OCI-LY1 (cell line): ENCODE results near the gene SEC23IP.

Source experiments
- H2AFZ ChIP-seq: fragments of 200-600 bp; sonication (generic), shearing (Covaris generic); 2 replicates; pipeline ENCODE4 v1.6.0; 2014; ENCODE audit warnings: antibody characterized with exemption, mild to moderate bottlenecking, low read length
- H3F3A ChIP-seq: fragments of 200-600 bp; sonication (generic), shearing (Covaris generic); 2 replicates; pipeline ENCODE4 v1.6.0; 2014; ENCODE audit warnings: mild to moderate bottlenecking, antibody characterized with exemption, low read length, moderate library complexity; ENCODE audit not compliant: insufficient read depth
- H3K27ac ChIP-seq: fragments of 200-600 bp; sonication (generic); 2 replicates; pipeline ENCODE4 v1.5.1; 2014; ENCODE audit warnings: low read length, mixed run types, mild to moderate bottlenecking, low read depth; ENCODE audit not compliant: poor library complexity, severe bottlenecking
- H3K27me3 ChIP-seq: fragments of 200-600 bp; sonication (generic); 2 replicates; pipeline ENCODE4 v1.6.0; 2014; ENCODE audit warnings: antibody characterized with exemption, mild to moderate bottlenecking, low read length, moderate library complexity; ENCODE audit not compliant: insufficient read depth
- H3K36me3 ChIP-seq: fragments of 200-600 bp; sonication (generic); 2 replicates; pipeline ENCODE4 v1.6.1; 2014; ENCODE audit warnings: mild to moderate bottlenecking, antibody characterized with exemption, low read length, moderate library complexity, mixed read lengths; ENCODE audit not compliant: insufficient read depth
- H3K4me1 ChIP-seq: fragments of 200-600 bp; sonication (generic); 2 replicates; pipeline ENCODE4 v1.5.1; 2014; ENCODE audit warnings: mild to moderate bottlenecking, low read length, moderate library complexity; ENCODE audit not compliant: insufficient read depth, severe bottlenecking
- H3K4me2 ChIP-seq: fragments of 200-600 bp; sonication (generic), shearing (Covaris generic); 2 replicates; pipeline ENCODE4 v1.6.1; 2014; ENCODE audit warnings: low read length
- H3K4me3 ChIP-seq: fragments of 200-600 bp; sonication (generic); 2 replicates; pipeline ENCODE4 v1.5.1; 2014; ENCODE audit warnings: low read length, low read depth, mild to moderate bottlenecking, mixed read lengths; ENCODE audit not compliant: poor library complexity, severe bottlenecking
- H3K79me2 ChIP-seq: fragments of 200-600 bp; shearing (Covaris generic); 2 replicates; pipeline ENCODE4 v1.6.1; 2016; ENCODE audit warnings: mixed run types, low read length, mixed read lengths; ENCODE audit not compliant: insufficient read depth
- H3K9ac ChIP-seq: fragments of 200-600 bp; sonication (generic), shearing (Covaris generic); 2 replicates; pipeline ENCODE4 v1.6.1; 2014; ENCODE audit warnings: mild to moderate bottlenecking, low read length, mixed read lengths
- H3K9me2 ChIP-seq: fragments of 200-600 bp; sonication (generic), shearing (Covaris generic); 2 replicates; pipeline ENCODE4 v1.6.1; 2014; ENCODE audit warnings: low read depth, mild to moderate bottlenecking, low read length, mixed read lengths
- H3K9me3 ChIP-seq: fragments of 200-600 bp; shearing (Covaris generic); 2 replicates; pipeline ENCODE4 v1.6.1; 2014; ENCODE audit warnings: low read length, mixed read lengths
- H4K20me1 ChIP-seq: fragments of 200-600 bp; sonication (generic), shearing (Covaris generic); 2 replicates; pipeline ENCODE4 v1.6.0; 2016; ENCODE audit warnings: mild to moderate bottlenecking, low read length; ENCODE audit not compliant: insufficient read depth
- EZH2 ChIP-seq: fragments of 200-600 bp; sonication (generic), shearing (Covaris generic); IDR thresholded peaks from 2 replicates; pipeline ENCODE4 v1.8.0; 2017; ENCODE audit warnings: borderline replicate concordance, mixed run types, mild to moderate bottlenecking, antibody characterized with exemption, low read length, moderate library complexity, mixed read lengths
- TF ChIP-seq, protein P1 (sequence below): fragments of 200-600 bp; sonication (generic), shearing (Covaris generic); IDR thresholded peaks from 2 replicates; pipeline ENCODE4 v1.5.1; 2017; ENCODE audit warnings: mild to moderate bottlenecking, antibody characterized with exemption, low read length, moderate library complexity, mixed read lengths

Gene SEC23IP

DNA sequence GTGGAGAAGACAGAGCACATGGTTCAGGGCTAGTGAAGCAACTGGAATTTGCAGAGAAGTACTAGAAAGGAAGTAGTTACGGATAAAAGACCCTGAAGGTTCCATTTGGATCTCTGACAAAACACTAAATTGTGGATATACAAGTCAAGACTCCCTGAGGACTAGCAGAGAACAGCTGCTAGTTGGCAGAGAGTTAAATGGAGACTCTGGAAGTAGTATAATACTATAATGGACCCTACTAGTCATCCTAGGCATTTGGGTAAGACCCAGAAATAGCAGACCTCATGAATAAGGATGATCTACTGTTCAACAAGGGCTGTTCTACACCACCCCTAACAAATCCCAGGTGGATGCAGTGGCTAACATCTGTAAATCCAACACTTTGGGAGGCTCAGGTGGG lies 39.0 kb upstream of the SEC23IP start:
- peaks cover 77% of the 10 kb centered on the region for H3K36me3 ChIP-seq

DNA sequence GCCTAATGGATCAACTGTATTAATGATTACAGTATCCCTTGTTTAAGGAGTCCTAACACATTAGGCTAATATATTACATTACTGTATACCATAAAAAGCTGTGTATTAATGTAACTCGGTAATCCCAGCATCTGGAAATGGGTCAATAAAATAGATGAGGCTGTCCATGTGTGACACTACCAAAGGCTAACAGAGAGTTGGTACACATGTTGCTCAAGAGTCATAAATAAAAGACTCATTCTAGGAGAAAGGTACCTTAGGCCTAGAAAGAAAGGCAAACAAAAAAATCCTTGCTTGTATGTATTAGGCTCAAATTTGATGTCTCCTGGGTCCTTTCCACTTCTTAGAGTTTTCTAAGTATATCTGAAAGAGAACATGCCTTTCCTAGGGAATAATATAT lies 34.5 kb upstream of the SEC23IP start:
- H3K79me2 ChIP-seq: peaks cover 43% of the 10 kb centered on the region
- TF ChIP-seq, protein P1, sequence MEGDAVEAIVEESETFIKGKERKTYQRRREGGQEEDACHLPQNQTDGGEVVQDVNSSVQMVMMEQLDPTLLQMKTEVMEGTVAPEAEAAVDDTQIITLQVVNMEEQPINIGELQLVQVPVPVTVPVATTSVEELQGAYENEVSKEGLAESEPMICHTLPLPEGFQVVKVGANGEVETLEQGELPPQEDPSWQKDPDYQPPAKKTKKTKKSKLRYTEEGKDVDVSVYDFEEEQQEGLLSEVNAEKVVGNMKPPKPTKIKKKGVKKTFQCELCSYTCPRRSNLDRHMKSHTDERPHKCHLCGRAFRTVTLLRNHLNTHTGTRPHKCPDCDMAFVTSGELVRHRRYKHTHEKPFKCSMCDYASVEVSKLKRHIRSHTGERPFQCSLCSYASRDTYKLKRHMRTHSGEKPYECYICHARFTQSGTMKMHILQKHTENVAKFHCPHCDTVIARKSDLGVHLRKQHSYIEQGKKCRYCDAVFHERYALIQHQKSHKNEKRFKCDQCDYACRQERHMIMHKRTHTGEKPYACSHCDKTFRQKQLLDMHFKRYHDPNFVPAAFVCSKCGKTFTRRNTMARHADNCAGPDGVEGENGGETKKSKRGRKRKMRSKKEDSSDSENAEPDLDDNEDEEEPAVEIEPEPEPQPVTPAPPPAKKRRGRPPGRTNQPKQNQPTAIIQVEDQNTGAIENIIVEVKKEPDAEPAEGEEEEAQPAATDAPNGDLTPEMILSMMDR: no peak
- no peak for TF ChIP-seq EZH2
- H3K27ac ChIP-seq: no peak overlapping the region
- H2AFZ ChIP-seq: no peak overlapping the region
- peaks cover 6% of the 10 kb centered on the region; the same call in 1 of the 2 replicates for H3F3A ChIP-seq
- no peaks in the 10 kb centered on the region for H3K9me2 ChIP-seq
- H3K27me3 ChIP-seq: no peaks in the 10 kb centered on the region
- H3K4me2 ChIP-seq: no peak overlapping the region
- peaks cover 3% of the 10 kb centered on the region; the same call in 1 of the 2 replicates for H4K20me1 ChIP-seq
- peaks cover 29% of the 10 kb centered on the region for H3K4me1 ChIP-seq
- H3K4me3 ChIP-seq: no peak overlapping the region
- peaks cover 51% of the 10 kb centered on the region for H3K36me3 ChIP-seq
- no peak overlapping the region for H3K9ac ChIP-seq
- no peaks in the 10 kb centered on the region for H3K9me3 ChIP-seq

More for the DNA sequence above, 39.0 kb upstream of the SEC23IP start:
- Histone ChIP-seq H3K27me3 (no peaks in the 10 kb centered on the region), H3K9me2 (no peaks in the 10 kb centered on the region), H3K4me3 (no peak overlapping the region), H3K27ac (no peak overlapping the region), H3K9ac (no peak overlapping the region), H3K4me2 (no peak overlapping the region), H3K79me2 (no peaks in the 10 kb centered on the region; the same call in none of the 2 replicates), H3K9me3 (no peaks in the 10 kb centered on the region), H2AFZ (no peak overlapping the region), H3F3A (no peaks in the 10 kb centered on the region; the same call in 1 of the 2 replicates), H3K4me1 (no peaks in the 10 kb centered on the region), H4K20me1 (no peaks in the 10 kb centered on the region; the same call in 1 of the 2 replicates)
- no peak for TF ChIP-seq EZH2
- TF ChIP-seq, protein P1: no peak

DNA sequence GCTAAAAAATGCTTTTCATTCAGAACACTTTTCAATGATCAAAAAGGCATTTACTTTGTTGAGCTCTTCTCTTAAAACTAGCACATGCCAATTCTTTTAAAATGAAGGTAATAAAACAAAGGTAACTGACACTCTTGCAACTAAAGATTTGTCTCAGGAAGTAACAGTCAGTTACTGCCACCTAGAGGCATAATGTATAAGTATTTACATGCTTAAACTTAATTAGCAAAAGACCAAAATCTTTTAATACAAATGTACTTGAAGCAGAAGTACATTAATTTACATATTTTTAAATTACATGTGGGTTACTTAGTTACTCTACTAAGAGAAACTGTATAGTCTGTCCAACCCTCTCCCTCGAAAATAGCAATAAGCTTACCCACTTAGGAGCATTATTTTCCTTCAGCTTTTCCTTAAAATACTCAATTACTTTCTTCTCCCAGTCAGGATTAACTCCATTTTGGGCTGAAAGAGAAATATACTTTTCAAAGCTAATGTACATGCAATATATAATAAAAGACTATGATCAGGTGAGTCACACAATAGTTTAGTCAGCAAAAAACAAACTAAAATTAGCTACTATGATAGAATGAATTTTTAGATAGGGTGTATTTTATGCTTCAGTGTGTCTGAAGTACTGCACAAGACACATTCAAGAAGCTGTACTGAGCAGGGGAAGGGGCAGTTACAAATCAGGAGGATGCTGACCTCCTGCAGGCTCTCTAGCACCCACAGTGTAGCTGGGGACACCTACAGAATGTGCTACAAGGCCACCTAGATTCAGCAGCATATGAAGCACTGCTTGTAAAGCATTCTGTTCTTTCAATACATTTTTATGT lies 32.9 kb upstream of the SEC23IP start:
- H3K9me2 ChIP-seq: no peaks in the 10 kb centered on the region
- no peak overlapping the region for H3K4me3 ChIP-seq
- no peak overlapping the region for H3K4me2 ChIP-seq
- peaks cover 6% of the 10 kb centered on the region; the same call in 1 of the 2 replicates for H3F3A ChIP-seq
- H4K20me1 ChIP-seq: peaks cover 3% of the 10 kb centered on the region; the same call in 1 of the 2 replicates
- peaks cover 59% of the 10 kb centered on the region for H3K79me2 ChIP-seq
- no peak overlapping the region for H2AFZ ChIP-seq
- H3K4me1 ChIP-seq: peaks cover 29% of the 10 kb centered on the region
- no peaks in the 10 kb centered on the region for H3K27me3 ChIP-seq
- TF ChIP-seq, protein P1: peak; percentile 70
- TF ChIP-seq EZH2: no peak
- H3K36me3 ChIP-seq: peaks cover 51% of the 10 kb centered on the region
- H3K27ac ChIP-seq: peak overlapping the region; percentile 17
- H3K9ac ChIP-seq: no peak overlapping the region
- H3K9me3 ChIP-seq: peaks cover 6% of the 10 kb centered on the region
